Activated CD4-positive, alpha-beta T cell treated with anti-CD3 and anti-CD28 coated beads, Interleukin-2, amount 10 ng/mL, durations not matched to agents 24 days and 14 days (primary cell): ENCODE results near the gene PECR. TPM values are rescaled to one million over a fixed set of nuclear protein-coding genes. Genes with fewer than 3 reads are reported as not detected.
"Not testable (repeated sequence)": the region's sequence is repeated elsewhere in the genome, so short reads cannot be mapped to it uniquely, and the experiment has no call there.

Experiments
- DNase-seq: peaks from one replicate; pipeline ENCODE4 v3.0.0; 2022
- H3K27ac Mint-ChIP-seq: one replicate; pipeline ENCODE4 v1.8.0; 2022; ENCODE audit warnings: mild to moderate bottlenecking, mixed read lengths
- H3K27me3 Mint-ChIP-seq: one replicate; pipeline ENCODE4 v1.8.0; 2022; ENCODE audit warnings: mixed read lengths
- H3K36me3 Mint-ChIP-seq: one replicate; pipeline ENCODE4 v1.8.0; 2022; ENCODE audit warnings: low read depth, mild to moderate bottlenecking, mixed read lengths
- H3K4me1 Mint-ChIP-seq: one replicate; pipeline ENCODE4 v1.8.0; 2021; ENCODE audit warnings: mixed read lengths
- H3K4me3 Mint-ChIP-seq: one replicate; pipeline ENCODE4 v1.8.0; 2022; ENCODE audit warnings: mild to moderate bottlenecking, moderate library complexity, mixed read lengths
- H3K9me3 Mint-ChIP-seq: one replicate; pipeline ENCODE4 v1.8.0; 2021; ENCODE audit warnings: mixed read lengths
- intact Hi-C: fragments of 100-400 bp; cut with micrococcal nuclease; formaldehyde crosslinking; loops from one replicate; pipeline ENCODE4 v1.15.1; 2023
- total RNA-seq: library from RNA; stranded (reverse); gene quantifications from 2 replicates; pipeline ENCODE4 v1.2.3, GENCODE V29; 2022

Gene PECR
- total RNA-seq, 1 donor from 2014 or later, result 13.1 TPM

DNA sequence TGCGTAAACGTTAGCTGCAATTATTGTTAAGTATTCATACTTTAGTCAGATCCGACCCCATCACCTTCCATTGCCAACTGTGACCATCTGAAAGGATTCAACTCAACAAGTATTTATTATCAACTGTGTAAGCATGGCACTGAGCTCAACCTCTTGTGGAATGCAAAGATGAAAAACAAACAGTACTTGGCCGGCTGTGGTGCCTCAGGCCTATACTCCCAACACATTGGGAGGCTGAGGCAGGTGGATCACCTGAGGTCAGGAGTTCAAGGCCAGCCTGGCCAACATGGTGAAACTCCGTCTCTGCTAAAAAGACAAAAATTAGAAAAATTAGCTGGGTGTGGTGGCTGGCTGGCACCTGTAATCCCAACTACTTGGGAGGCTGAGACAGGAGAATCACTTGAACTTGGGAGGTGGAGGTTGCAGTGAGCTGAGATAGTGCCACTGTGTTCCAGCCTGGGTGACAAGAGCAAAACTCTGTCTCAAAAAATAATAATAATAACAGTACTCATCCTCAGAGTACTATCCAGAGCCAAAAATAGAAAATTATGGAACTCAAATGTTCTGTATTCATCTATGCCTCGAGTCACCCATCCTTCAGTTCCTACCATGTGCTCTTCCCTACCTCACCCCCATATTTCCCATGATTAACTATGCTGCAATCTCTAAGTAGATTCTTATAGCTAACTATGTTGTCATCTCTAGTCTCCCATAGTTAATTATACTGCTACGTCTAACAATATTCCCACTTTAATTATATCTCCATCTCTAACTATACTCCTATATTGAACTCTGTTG is 59.6 kb downstream of the PECR start:
- Mint-ChIP-seq H3K27ac (no peak overlapping the region), H3K4me3 (no peak overlapping the region), H3K9me3 (no peaks in the 10 kb centered on the region), H3K4me1 (peaks cover 15% of the 10 kb centered on the region), H3K27me3 (no peaks in the 10 kb centered on the region), H3K36me3 (peaks cover 5% of the 10 kb centered on the region)
- intact Hi-C loops, result no loop called here
- DNase-seq, result no peak

- intact Hi-C loops, result no loop called here
- peaks cover 39% of the 10 kb centered on the region for H3K4me1 Mint-ChIP-seq
- peaks cover 8% of the 10 kb centered on the region for H3K36me3 Mint-ChIP-seq
- H3K4me3 Mint-ChIP-seq, result no peak overlapping the region
- DNase-seq, result no peak
- H3K27me3 Mint-ChIP-seq, result no peaks in the 10 kb centered on the region
- H3K9me3 Mint-ChIP-seq, result no peaks in the 10 kb centered on the region
- no peak overlapping the region for H3K27ac Mint-ChIP-seq
Measured at GRCh38 chr2:216018709-216019108, 62.9 kb downstream of the PECR start.

- Mint-ChIP-seq H3K27me3 (peaks cover 3% of the 10 kb centered on the region), H3K4me1 (peaks cover 46% of the 10 kb centered on the region), H3K4me3 (peak overlapping the region; percentile 30), H3K27ac (peak overlapping the region; percentile 63), H3K9me3 (no peaks in the 10 kb centered on the region), H3K36me3 (peaks cover 8% of the 10 kb centered on the region)
- DNase-seq, result peak; percentile 70
- intact Hi-C loops, result no loop called here
Measured at GRCh38 chr2:216017365-216017764, 64.2 kb downstream of the PECR start.

- Mint-ChIP-seq H3K4me1 (peaks cover 51% of the 10 kb centered on the region), H3K27ac (peak overlapping the region; percentile 81), H3K4me3 (no peak overlapping the region), H3K36me3 (peaks cover 8% of the 10 kb centered on the region), H3K27me3 (peaks cover 3% of the 10 kb centered on the region), H3K9me3 (no peaks in the 10 kb centered on the region)
- no peak for DNase-seq
- intact Hi-C loops, result no loop called here
Measured at GRCh38 chr2:216016581-216016980, 65.0 kb downstream of the PECR start.

DNA sequence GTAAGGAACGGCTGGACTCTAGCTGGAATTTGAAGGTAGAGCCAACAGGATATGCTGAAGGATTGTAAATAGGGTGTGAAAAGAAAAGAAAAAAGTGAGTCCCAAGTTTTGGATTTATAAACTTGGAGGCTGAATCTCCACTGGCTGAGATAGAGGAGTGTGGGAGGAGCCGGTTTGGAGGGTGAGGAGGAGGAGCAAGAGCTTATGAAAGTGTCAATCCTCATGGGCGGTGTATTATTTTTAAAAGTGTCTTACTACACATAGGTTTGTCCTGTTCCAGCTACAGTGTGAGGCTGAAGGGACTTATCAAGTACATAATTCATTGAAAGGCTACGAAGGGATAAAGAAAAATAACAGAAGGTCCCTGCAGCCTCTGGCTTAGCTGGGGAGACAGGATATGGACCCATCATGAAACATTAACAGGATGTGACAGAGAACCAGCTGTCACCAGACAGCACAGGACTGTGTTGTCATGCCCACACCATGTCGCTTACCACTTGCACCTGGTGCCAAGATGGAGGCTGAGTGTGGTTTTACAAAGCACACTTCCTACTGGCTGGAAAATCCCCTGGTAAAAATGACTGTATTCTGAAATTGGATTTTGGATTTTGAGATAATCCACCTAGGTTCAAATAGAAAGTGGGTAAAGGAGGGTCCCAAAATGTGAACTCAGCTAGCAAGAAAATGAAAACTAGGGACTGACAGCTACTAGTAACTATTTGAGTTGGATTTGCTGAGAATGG is 65.7 kb downstream of the PECR start:
- intact Hi-C loops, result no loop called here
- Mint-ChIP-seq H3K4me3 (peak overlapping the region; percentile 71), H3K27me3 (peaks cover 3% of the 10 kb centered on the region), H3K4me1 (peaks cover 51% of the 10 kb centered on the region), H3K36me3 (peaks cover 8% of the 10 kb centered on the region), H3K27ac (peak overlapping the region; percentile 81), H3K9me3 (no peaks in the 10 kb centered on the region)
- peak; percentile 87 for DNase-seq

DNA sequence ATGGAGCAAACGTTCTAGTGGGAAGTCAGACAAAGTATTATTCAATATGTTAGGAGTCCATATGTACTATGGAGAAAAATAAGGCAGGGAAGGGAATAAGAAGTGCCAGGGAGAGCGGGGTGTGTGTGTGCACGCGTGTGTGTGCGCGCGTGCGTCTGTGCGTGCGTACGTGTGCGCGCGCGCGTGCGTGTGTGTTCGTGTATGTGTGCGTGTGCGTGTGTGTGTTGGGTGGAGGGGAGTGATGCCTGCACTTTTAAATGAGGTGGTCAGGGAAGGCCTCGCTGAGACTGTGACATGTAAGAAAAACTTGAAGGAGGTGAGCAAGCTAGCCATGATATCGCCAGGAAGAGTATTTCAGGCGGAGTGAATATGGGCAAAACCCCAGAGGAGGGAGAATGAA is 66.6 kb downstream of the PECR start:
- H3K27me3 Mint-ChIP-seq, result peaks cover 3% of the 10 kb centered on the region
- H3K27ac Mint-ChIP-seq, result peak overlapping the region; percentile 81
- H3K9me3 Mint-ChIP-seq, result no peaks in the 10 kb centered on the region
- DNase-seq, result no peak
- peaks cover 8% of the 10 kb centered on the region for H3K36me3 Mint-ChIP-seq
- H3K4me3 Mint-ChIP-seq, result peak overlapping the region; percentile 71
- peaks cover 51% of the 10 kb centered on the region for H3K4me1 Mint-ChIP-seq
- intact Hi-C loops, result no loop called here

DNA sequence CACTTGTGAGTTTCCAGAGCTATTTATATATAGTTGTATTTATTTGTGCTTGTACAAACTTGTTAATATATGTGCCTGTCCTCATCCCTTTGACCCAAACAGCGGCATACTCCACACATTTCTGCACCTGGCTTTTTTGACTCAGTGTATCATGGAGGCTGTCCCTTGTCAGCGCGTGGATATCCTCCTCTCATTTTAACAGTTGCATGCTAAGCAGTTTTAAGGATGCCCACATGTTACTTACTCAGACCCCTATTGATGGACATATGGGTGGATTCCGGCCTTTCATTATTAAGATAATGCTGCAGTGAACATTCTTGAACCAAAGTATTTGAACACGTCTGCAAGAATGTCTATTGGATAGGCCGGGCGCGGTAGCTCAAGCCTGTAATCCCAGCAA is 67.6 kb downstream of the PECR start:
- peaks cover 8% of the 10 kb centered on the region for H3K36me3 Mint-ChIP-seq
- peak overlapping the region; percentile 57 for H3K4me3 Mint-ChIP-seq
- intact Hi-C loops, result no loop called here

DNA sequence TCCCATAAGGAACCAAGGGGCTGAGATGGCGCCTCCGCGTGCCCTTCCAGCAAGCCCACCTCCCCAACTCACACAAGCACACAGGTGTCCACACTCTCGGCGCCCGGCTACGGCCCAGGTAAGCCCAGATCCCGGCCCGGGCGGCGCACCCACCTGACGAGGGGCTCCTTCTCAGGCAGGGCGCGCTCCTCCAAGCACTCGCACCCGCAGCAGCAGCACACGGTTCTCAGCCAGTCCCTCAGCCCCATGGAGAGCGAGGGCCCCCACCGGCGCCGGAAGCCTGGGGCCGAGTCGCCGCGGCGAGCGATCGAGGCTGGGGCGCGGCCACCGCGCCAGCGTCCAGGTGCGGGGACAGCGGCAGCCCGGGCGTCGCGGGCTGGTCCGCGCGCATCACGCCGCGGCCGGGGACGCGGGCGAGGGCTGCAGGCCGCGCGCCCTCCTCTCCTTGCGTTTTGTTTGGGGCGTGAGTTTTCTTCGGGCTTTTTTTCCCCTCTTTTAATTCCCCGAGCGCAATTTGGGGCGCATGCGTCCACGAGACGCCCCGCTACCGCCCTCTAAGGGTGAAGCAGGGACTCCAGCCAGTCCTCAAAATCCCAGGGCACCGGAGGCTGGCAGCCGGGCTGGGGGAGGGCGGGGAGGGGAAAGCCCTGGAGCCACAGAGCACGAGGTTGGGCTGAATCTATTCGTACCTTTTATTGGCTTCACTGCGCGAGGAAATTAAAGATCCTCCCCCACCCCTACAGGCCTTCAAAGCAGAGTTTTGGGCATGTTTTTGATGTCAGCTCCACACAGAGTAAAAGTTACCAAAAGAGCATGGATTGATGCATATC is 68.3 kb downstream of the PECR start, which contains the start of gene MREG:
Gene MREG (minus strand): TSS at position 472 of the 830 bp plus-strand sequence. CDS start 224 bp downstream, at position 248.
- H3K4me1 Mint-ChIP-seq, result peaks cover 47% of the 10 kb centered on the region
- intact Hi-C loops, result loop anchor here (1.0 to 2.0 kb wide), 2 partner anchors 19 to 62 kb away; no protein-coding TSS in a partner anchor
- peak; percentile 95 for DNase-seq
- no peaks in the 10 kb centered on the region for H3K9me3 Mint-ChIP-seq
- H3K36me3 Mint-ChIP-seq, result peaks cover 6% of the 10 kb centered on the region
- peak within 1 kb of the TSS; percentile 90 for H3K4me3 Mint-ChIP-seq
- H3K27me3 Mint-ChIP-seq, result peaks cover 3% of the 10 kb centered on the region
- peak within 1 kb of the TSS; percentile 71 for H3K27ac Mint-ChIP-seq

More for the DNA sequence above, 67.6 kb downstream of the PECR start:
- H3K27me3 Mint-ChIP-seq, result peaks cover 3% of the 10 kb centered on the region
- no peak for DNase-seq
- H3K9me3 Mint-ChIP-seq, result no peaks in the 10 kb centered on the region
- peaks cover 51% of the 10 kb centered on the region for H3K4me1 Mint-ChIP-seq
- peak overlapping the region; percentile 58 for H3K27ac Mint-ChIP-seq

DNA sequence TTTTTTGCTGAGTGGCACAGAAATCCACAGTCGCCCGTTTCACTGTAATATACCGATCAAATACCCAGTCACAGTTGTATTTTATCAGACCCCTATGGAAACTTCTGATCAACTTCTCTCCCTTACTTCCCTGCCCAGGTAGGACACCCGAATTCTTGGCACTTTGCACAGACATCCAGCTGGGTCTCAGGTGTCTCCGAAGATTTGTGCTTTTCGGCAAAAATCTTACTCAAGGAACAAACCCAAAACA is 68.9 kb downstream of the PECR start:
- H3K9me3 Mint-ChIP-seq, result no peaks in the 10 kb centered on the region
- peaks cover 5% of the 10 kb centered on the region for H3K36me3 Mint-ChIP-seq
- peaks cover 45% of the 10 kb centered on the region for H3K4me1 Mint-ChIP-seq
- DNase-seq, result no peak
- H3K27ac Mint-ChIP-seq, result peak overlapping the region; percentile 70
- peak overlapping the region; percentile 90 for H3K4me3 Mint-ChIP-seq
- peaks cover 3% of the 10 kb centered on the region for H3K27me3 Mint-ChIP-seq
- intact Hi-C loops, result loop anchor here (1.0 to 2.0 kb wide), 2 partner anchors 20 to 62 kb away; no protein-coding TSS in a partner anchor

- Mint-ChIP-seq H3K4me1 (peaks cover 40% of the 10 kb centered on the region), H3K27ac (peak overlapping the region; percentile 70), H3K36me3 (peaks cover 4% of the 10 kb centered on the region), H3K4me3 (peak overlapping the region; percentile 90), H3K9me3 (no peaks in the 10 kb centered on the region), H3K27me3 (peaks cover 3% of the 10 kb centered on the region)
- DNase-seq, result no peak
- intact Hi-C loops, result loop anchor here (2.0 kb wide), 1 partner anchor 61 kb away; no protein-coding TSS in a partner anchor
Measured at GRCh38 chr2:216012133-216012829, 69.3 kb downstream of the PECR start.

DNA sequence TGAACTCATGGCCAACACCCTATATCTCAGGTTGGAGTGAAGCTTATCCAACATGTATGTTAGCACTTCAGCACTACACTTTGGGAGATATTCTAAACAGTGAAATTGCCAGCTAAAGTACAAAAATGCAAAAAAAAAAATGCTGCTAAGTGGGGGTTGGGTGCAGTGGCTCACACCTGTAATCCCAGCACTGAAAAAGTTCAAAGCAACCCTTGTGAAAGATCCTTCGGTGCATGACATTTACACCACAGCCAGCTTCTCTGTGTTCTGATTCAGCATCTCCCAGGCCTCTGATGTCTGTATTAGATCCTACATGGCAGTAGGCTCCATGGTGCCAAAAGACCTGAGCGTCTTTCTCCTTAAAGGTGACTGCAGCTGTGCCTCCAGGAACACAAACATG is 72.4 kb downstream of the PECR start:
- H3K27me3 Mint-ChIP-seq, H3K9me3 Mint-ChIP-seq, H3K4me3 Mint-ChIP-seq, DNase-seq, H3K36me3 Mint-ChIP-seq, H3K27ac Mint-ChIP-seq, intact Hi-C loops: not testable (repeated sequence)
- H3K4me1 Mint-ChIP-seq, result peaks cover 37% of the 10 kb centered on the region

DNA sequence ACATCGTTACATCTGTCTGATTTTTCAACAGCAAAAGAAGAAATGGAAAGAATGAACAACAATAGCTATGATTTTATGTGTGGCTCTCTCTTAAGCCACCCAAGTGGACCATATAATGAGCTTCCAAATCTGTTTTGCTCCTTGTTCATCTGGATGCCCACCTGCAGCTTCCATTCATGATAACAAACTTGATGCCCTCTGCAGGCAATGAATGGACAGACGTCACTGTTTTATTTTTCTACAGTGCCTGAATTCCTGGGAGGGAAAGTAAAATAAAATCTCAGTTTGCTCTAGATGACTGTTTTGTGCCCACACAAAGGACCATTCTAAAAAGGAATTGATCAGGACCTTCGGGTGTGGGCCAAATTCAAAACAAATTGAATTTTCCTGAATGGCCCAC is 73.2 kb downstream of the PECR start:
- Mint-ChIP-seq H3K36me3 (peaks cover 5% of the 10 kb centered on the region), H3K4me1 (peaks cover 41% of the 10 kb centered on the region), H3K4me3 (no peak overlapping the region), H3K27me3 (peaks cover 3% of the 10 kb centered on the region), H3K27ac (no peak overlapping the region), H3K9me3 (no peaks in the 10 kb centered on the region)
- intact Hi-C loops, result no loop called here
- DNase-seq, result no peak

- Mint-ChIP-seq H3K27ac (peak overlapping the region; percentile 93), H3K9me3 (no peaks in the 10 kb centered on the region), H3K27me3 (no peaks in the 10 kb centered on the region), H3K4me3 (peak overlapping the region; percentile 74), H3K4me1 (peaks cover 36% of the 10 kb centered on the region), H3K36me3 (peaks cover 5% of the 10 kb centered on the region)
- intact Hi-C loops, result loop anchor here (2.0 kb wide), 2 partner anchors 23 to 35 kb away; no protein-coding TSS in a partner anchor
- DNase-seq, result peak; percentile 79
Measured at GRCh38 chr2:216006164-216006663, 75.4 kb downstream of the PECR start.
